ENCODE measurements around the gene SOX30.

The SOX30 gene

GRCh38 chr5:157596487-157596886 lies 55.8 kb downstream of the SOX30 start:
- Histone ChIP-seq H3K4me1 (no peaks in the 10 kb centered on the region), H3K27me3 (no peaks in the 10 kb centered on the region), H3K36me3 (no peaks in the 10 kb centered on the region), H3K9me3 (no peaks in the 10 kb centered on the region), H3K4me3 (ENCODE audit: low read depth, low read length) (no peak overlapping the region)
- DNase-seq = no peak
- TF ChIP-seq CTCF (IDR thresholded peaks at IDR 0.05; ENCODE audit: low read depth, low read length) = no peak

- Histone ChIP-seq H3K4me1 (no peaks in the 10 kb centered on the region), H3K4me3 (ENCODE audit: low read depth, low read length) (no peak overlapping the region), H3K36me3 (no peaks in the 10 kb centered on the region), H3K27me3 (no peaks in the 10 kb centered on the region), H3K9me3 (no peaks in the 10 kb centered on the region)
- DNase-seq = no peak
- no peak for TF ChIP-seq CTCF (IDR thresholded peaks at IDR 0.05; ENCODE audit: low read depth, low read length)
Observed at GRCh38 chr5:157594675-157595459, 57.4 kb downstream of the SOX30 start.

GRCh38 chr5:157594257-157594656 lies 58.0 kb downstream of the SOX30 start:
- Histone ChIP-seq H3K36me3 (no peaks in the 10 kb centered on the region), H3K4me3 (ENCODE audit: low read depth, low read length) (no peak overlapping the region), H3K9me3 (no peaks in the 10 kb centered on the region), H3K4me1 (no peaks in the 10 kb centered on the region), H3K27me3 (no peaks in the 10 kb centered on the region)
- no peak for TF ChIP-seq CTCF (IDR thresholded peaks at IDR 0.05; ENCODE audit: low read depth, low read length)
- no peak for DNase-seq

DNA sequence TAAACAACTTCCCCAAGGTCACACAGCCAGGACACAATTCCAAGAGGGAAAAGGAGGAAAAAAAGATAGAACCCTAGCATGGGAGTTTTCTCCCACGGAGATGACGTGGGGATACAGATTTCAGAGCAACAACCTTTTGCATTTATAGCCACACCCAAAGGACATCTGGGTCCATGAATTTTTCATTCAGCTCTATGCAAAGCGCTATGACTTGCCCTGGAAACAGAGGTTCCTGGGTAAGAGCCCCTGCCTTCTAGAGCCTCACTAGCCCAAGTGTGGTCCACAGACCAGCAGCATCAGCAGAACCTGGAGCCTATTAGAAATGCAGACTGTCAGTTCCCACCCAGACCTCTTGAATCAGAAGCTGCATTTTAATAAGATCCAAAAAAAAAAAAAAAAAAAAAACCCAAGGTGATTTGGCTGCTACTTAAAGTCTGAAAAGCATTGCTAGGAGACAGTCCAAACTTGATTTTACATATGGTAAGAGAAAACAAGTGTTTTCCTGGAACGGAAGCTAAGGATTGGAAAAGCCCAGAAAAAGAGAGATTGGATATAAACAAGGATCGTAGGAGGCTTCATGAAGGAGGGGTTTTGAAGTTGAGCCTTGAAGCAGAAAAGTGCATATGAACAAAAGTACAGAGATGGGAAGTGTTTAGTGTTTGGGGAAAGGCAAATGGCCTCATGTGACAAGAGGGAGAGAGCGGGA lies 59.0 kb downstream of the SOX30 start:
- no peaks in the 10 kb centered on the region for H3K36me3 ChIP-seq
- no peaks in the 10 kb centered on the region for H3K4me1 ChIP-seq
- no peak overlapping the region for H3K4me3 ChIP-seq (ENCODE audit: low read depth, low read length)
- no peak for TF ChIP-seq CTCF (IDR thresholded peaks at IDR 0.05; ENCODE audit: low read depth, low read length)
- H3K9me3 ChIP-seq = no peaks in the 10 kb centered on the region
- no peaks in the 10 kb centered on the region for H3K27me3 ChIP-seq
- DNase-seq = no peak

DNA sequence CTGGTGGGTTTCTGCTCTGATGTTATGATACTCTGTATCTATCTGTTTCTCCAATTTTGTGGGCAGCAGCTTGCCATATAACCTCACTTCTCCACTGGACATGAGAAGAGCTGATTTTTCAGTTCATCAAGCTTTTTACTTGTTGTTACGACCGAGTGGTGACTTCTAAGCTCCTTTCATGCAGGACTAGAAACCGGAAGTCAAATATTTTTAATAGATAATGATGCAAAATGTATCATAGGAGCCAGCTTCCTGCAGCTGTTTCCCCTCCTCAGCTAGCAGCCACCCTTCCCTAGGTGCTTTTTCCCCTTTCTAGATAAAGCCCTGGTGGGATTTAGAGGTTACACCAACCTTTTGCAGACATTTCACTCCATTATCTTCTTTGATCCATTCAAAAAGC lies 59.6 kb downstream of the SOX30 start:
- no peak for DNase-seq
- H3K4me1 ChIP-seq = no peaks in the 10 kb centered on the region
- H3K4me3 ChIP-seq (ENCODE audit: low read depth, low read length) = no peak overlapping the region
- H3K36me3 ChIP-seq = no peaks in the 10 kb centered on the region
- H3K27me3 ChIP-seq = no peaks in the 10 kb centered on the region
- H3K9me3 ChIP-seq = no peaks in the 10 kb centered on the region
- no peak for TF ChIP-seq CTCF (IDR thresholded peaks at IDR 0.05; ENCODE audit: low read depth, low read length)

GRCh38 chr5:157590478-157590877 lies 61.8 kb downstream of the SOX30 start:
- no peaks in the 10 kb centered on the region for H3K36me3 ChIP-seq
- TF ChIP-seq CTCF (IDR thresholded peaks at IDR 0.05; ENCODE audit: low read depth, low read length) = no peak
- H3K4me1 ChIP-seq = no peaks in the 10 kb centered on the region
- H3K27me3 ChIP-seq = no peaks in the 10 kb centered on the region
- DNase-seq = no peak
- no peaks in the 10 kb centered on the region for H3K9me3 ChIP-seq
- no peak overlapping the region for H3K4me3 ChIP-seq (ENCODE audit: low read depth, low read length)
